Loucy (cell line): Measurements from ENCODE around the gene AACS.

ENCODE experiments used
- CTCF ChIP-seq: fragments of 200-600 bp; sonication (generic); conservative IDR thresholded peaks from 2 replicates; pipeline ENCODE4 v1.5.1; 2014; ENCODE audit warnings: mild to moderate bottlenecking, antibody characterized with exemption, low read length
- EZH2phosphoT487 ChIP-seq: fragments of 200-600 bp; IDR thresholded peaks from 2 replicates; pipeline ENCODE4 v1.6.1; 2018; ENCODE audit warnings: antibody characterized with exemption, mild to moderate bottlenecking, moderate library complexity, borderline replicate concordance

GRCh38 chr12:125192690-125193221 lies 127.5 kb downstream of the AACS start:
- TF ChIP-seq EZH2phosphoT487 (no peak), CTCF (no peak)
